T-helper 2 cell (primary cell): ENCODE measurements around the gene DNAL4.
A peak's percentile ranks its signal among the peaks of the same experiment; 100 is the strongest.

ENCODE experiments used
- DNase-seq, 5 experiments: peaks; one replicate each; pipeline versions ENCODE4 v3.0.0 to v3.0.0-alpha.2; 2012 to 2022

The DNAL4 gene

GRCh38 chr22:38784035-38784434 lies 9.9 kb downstream of the DNAL4 start:
- DNase-seq, result no peak

DNA sequence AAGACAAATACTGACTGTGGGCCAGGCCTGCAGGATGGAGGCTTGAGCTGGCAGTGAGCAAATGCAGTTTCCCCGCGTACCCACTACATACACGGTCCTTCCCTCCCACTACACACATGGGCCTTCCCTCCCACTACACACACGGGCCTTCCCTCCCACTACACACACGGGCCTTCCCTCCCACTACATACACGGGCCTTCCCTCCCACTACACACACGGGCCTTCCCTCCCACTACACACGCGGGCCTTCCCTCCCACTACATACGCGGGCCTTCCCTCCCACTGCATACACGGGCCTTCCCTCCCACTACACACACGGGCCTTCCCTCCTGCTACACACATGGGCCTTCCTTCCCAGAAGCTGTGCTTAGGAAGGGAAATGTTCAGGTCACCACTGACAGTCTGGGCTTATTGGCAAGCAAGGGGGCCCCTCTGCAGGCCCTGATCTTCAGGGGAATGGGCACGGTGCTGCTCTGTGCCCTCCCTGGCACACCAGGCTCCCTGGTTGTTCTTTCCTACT lies 10.8 kb downstream of the DNAL4 start:
- no peak for DNase-seq

DNA sequence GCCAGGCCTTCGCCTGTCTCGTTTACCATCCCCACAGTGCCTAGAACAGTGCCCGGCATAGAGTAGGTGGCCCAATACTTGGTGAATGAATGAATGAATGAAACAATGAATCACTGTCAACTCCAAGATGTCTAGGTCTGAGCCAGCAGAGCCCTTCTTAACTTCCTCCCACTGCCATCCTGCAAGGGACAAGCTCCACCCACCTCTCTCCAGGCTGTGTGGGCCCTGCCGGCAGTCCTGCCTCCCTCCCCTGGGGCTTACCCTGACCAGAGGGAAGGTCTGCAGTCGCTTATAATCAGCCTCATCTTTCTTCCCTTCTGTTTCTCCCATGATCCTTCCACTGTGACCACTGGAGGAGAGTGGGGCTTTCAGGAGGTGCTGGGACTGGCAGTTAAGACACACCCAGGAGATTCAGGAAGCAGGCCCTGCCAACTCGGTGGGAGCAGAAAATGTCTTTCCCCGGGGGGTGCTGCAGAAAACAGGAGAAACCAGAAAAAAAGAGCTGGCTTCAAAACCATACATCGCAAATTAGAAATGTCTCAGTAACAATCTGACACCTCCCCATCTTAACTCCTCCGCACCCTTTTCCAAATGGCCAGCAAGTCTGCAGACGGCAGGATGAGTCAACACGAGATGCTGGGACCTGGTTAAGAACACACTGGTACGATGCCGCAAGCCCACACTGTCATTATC lies 11.4 kb downstream of the DNAL4 start:
- DNase-seq, result peak in 1 of 5 experiments; percentile 22

GRCh38 chr22:38781033-38781432 lies 12.9 kb downstream of the DNAL4 start:
- no peak for DNase-seq

GRCh38 chr22:38777087-38777671 lies 16.8 kb downstream of the DNAL4 start:
- no peak for DNase-seq

GRCh38 chr22:38776086-38776485 lies 17.9 kb downstream of the DNAL4 start:
- DNase-seq, result no peak

DNA sequence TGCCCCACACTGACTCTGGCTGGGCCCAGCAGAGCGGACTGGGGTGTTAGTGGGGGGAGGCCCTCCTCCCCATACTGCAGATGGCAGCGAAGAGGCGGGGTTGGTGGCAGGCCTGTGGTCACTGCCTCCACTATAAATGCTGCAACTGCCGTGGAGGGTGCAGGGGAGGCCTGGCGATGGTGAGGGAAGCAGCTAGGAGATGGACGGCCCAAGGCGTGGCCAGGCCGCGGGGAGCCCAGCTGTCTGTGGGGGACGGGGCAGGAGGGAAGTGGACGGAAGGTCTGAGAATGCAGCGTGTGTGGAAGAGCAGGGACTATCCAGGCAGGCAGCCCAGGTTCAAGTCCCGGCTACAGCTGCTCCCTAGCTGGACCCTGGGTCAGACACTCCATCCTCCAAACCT lies 18.3 kb downstream of the DNAL4 start:
- DNase-seq, result no peak

GRCh38 chr22:38774496-38775166 lies 19.3 kb downstream of the DNAL4 start:
- no peak for DNase-seq

GRCh38 chr22:38773363-38773946 lies 20.5 kb downstream of the DNAL4 start:
- no peak for DNase-seq

DNA sequence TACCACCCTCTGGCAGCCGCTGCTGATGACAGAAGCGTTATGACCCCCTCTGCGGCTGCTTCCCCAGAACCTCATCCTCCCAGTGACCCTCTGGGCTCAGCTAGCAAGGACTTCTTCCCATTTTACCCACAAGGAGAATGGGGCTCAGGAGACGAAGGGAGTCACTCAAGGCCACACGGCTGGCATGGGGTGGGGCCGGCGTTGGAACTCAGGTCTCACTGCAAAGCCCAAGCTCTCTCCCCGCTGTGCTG lies 21.4 kb downstream of the DNAL4 start:
- DNase-seq, result no peak

GRCh38 chr22:38770257-38770949 lies 23.5 kb downstream of the DNAL4 start:
- no peak for DNase-seq

- no peak for DNase-seq
Measured at GRCh38 chr22:38768036-38768435, 25.9 kb downstream of the DNAL4 start.

GRCh38 chr22:38767313-38767712 lies 26.6 kb downstream of the DNAL4 start:
- DNase-seq, result no peak

GRCh38 chr22:38766076-38766777 lies 27.7 kb downstream of the DNAL4 start:
- peak in 2 of 5 experiments; percentile 22 to 35 for DNase-seq

- DNase-seq, result no peak
Measured at GRCh38 chr22:38762551-38762983, 31.4 kb downstream of the DNAL4 start.

- DNase-seq, result no peak
Measured at GRCh38 chr22:38761202-38762162, 32.5 kb downstream of the DNAL4 start.

- DNase-seq, result no peak
Measured at GRCh38 chr22:38760477-38761201, 33.3 kb downstream of the DNAL4 start.

GRCh38 chr22:38759005-38759404 lies 34.9 kb downstream of the DNAL4 start:
- DNase-seq, result no peak

DNA sequence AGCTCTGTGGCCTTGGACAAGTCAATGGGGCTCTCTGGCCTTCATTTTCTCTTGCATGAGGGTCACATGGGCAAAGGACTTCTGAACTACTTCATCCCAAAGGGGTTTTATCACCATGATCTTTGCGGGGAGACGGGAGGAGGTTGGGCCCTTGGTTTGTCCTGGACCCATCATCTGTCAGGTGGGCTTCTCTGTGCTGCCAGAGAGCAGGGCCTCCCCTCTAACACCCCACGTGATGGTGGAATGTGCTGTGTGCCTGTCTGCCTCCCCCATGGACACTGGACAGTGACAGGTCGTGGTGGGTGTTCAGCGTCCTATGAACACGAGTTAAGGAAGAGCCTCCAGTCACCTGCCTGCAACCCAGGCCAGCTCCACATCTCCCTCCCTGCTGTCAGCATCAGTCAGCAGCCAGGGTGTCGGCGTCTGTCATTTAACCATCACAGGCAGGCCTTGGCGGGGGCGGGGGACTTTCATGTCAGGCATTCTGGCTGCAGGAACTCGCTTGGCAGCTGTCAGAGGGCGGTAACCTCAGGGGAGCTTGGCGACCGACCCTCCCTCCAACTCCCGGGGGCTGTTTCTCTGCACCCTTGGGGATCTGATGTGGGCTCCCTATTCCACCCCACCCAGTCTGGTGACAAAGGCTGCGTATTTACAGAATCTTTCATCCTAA lies 35.5 kb downstream of the DNAL4 start:
- peak; percentile 38 to 68 (median 59) for DNase-seq

- no peak for DNase-seq
Measured at GRCh38 chr22:38757464-38757757, 36.5 kb downstream of the DNAL4 start.
